ENCODE data around the gene MLH3. TPM values are rescaled to one million over a fixed set of nuclear protein-coding genes. Genes with fewer than 3 reads are reported as not detected.
A peak's percentile ranks its signal among the peaks of the same experiment; 100 is the strongest.

The MLH3 gene
- total RNA-seq, 4 donors from 2014 or later, result 26.4 to 48.1 (median 36.0) TPM

GRCh38 chr14:74980398-74980730, 70.9 kb downstream of the MLH3 start:
- WGBS, 2 donors, result 81 to 92% methylated on average over 4 of the region's 4 CpGs
- Histone ChIP-seq H3K36me3 (no peaks in the 10 kb centered on the region), H3K4me1 (peaks cover 0 to 66% (median 13%) of the 10 kb centered on the region in 4 donors), H3K27ac (peak overlapping the region in 2 of 4 donors; percentile 55 to 60), H3K9me3 (no peaks in the 10 kb centered on the region), H3K27me3 (no peaks in the 10 kb centered on the region), H3K4me3 (no peak overlapping the region)
- DNase-seq (ENCODE audit: low spot score in 2 of 2), result no peak
- TF ChIP-seq POLR2A (IDR thresholded peaks at IDR 0.05), result no peak
- TF ChIP-seq CTCF (IDR thresholded peaks at IDR 0.05), result no peak
- TF ChIP-seq EP300 (IDR thresholded peaks at IDR 0.05), result no peak

DNA sequence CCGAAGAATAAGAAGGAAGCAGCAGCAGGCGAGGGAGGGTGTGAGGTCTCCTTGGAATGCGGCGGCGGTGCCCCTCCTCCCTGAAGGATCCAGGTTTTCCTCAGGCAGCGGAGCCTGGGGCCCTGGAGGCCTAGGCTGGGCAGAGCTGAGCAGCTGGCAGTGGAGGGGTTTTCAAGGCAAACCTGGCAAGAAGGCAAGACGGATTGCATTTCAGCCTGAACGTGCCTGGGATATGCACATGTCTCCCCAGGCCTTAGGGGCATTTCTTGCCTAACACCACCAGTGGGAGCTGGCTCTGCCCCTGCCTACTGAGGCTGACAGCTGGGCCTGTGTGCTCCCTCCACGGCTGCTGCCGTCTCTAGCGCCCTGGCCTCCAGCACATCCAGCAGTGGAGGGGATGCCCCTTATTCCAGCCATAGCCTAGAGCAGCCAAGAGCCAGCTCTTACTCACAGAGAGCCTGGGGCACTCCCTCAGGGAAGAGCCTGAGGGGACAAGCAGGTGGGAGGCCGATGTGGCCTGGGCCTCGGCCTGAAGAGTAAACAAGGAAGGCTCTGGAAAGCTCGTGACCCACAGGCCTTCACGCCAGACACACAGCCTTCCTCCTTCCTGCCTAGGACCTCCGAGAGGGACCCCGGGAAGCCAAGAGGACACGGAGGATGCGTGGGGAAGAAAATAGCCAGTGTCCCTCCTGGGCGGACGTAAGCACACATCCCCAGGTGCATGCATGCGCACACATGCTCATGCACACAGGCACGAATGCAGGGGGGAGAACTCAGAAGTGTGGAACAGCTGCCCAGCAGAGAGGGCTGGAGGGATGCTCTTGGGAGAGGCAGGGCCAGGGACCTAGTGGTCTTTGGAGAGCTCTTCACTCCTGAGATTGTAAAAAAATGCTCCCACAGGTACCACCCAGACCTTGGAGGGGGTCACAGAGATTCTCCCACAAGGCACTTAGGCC, 71.5 kb downstream of the MLH3 start:
- WGBS, 2 donors, result 68 to 73% methylated on average over 21 to 23 of the region's 23 CpGs
- no peak for TF ChIP-seq CTCF (IDR thresholded peaks at IDR 0.05)
- TF ChIP-seq EP300 (IDR thresholded peaks at IDR 0.05), result no peak
- no peak for TF ChIP-seq POLR2A (IDR thresholded peaks at IDR 0.05)
- no peak for DNase-seq (ENCODE audit: low spot score in 2 of 2)
- H3K36me3 ChIP-seq, result no peaks in the 10 kb centered on the region
- peak overlapping the region in 2 of 4 donors; percentile 25 to 60 for H3K27ac ChIP-seq
- H3K4me1 ChIP-seq, result peaks cover 0 to 66% (median 10%) of the 10 kb centered on the region in 4 donors
- no peak overlapping the region for H3K4me3 ChIP-seq
- no peaks in the 10 kb centered on the region for H3K9me3 ChIP-seq
- no peaks in the 10 kb centered on the region for H3K27me3 ChIP-seq

GRCh38 chr14:74979029-74979428, 72.2 kb downstream of the MLH3 start:
- Histone ChIP-seq H3K4me1 (peaks cover 0 to 68% (median 13%) of the 10 kb centered on the region in 4 donors), H3K27me3 (no peaks in the 10 kb centered on the region), H3K27ac (peak overlapping the region in 1 of 4 donors; percentile 25), H3K4me3 (no peak overlapping the region), H3K9me3 (no peaks in the 10 kb centered on the region), H3K36me3 (no peaks in the 10 kb centered on the region)
- WGBS, 2 donors, result 68 to 76% methylated on average over 4 of the region's 4 CpGs
- DNase-seq (ENCODE audit: low spot score in 2 of 2), result no peak
- TF ChIP-seq POLR2A (IDR thresholded peaks at IDR 0.05), result no peak
- TF ChIP-seq CTCF (IDR thresholded peaks at IDR 0.05), result no peak
- no peak for TF ChIP-seq EP300 (IDR thresholded peaks at IDR 0.05)

GRCh38 chr14:74978416-74978947, 72.8 kb downstream of the MLH3 start:
- WGBS, 2 donors, result 70 to 75% methylated on average over 9 to 10 of the region's 11 CpGs
- Histone ChIP-seq H3K4me1 (peaks cover 0 to 73% (median 13%) of the 10 kb centered on the region in 4 donors), H3K27ac (no peak overlapping the region), H3K9me3 (no peaks in the 10 kb centered on the region), H3K27me3 (no peaks in the 10 kb centered on the region), H3K4me3 (no peak overlapping the region), H3K36me3 (no peaks in the 10 kb centered on the region)
- no peak for TF ChIP-seq CTCF (IDR thresholded peaks at IDR 0.05)
- no peak for TF ChIP-seq POLR2A (IDR thresholded peaks at IDR 0.05)
- TF ChIP-seq EP300 (IDR thresholded peaks at IDR 0.05), result no peak
- DNase-seq (ENCODE audit: low spot score in 2 of 2), result no peak

GRCh38 chr14:74977901-74978385, 73.3 kb downstream of the MLH3 start:
- DNase-seq (ENCODE audit: low spot score in 2 of 2), result no peak
- no peak for TF ChIP-seq POLR2A (IDR thresholded peaks at IDR 0.05)
- TF ChIP-seq EP300 (IDR thresholded peaks at IDR 0.05), result no peak
- no peak for TF ChIP-seq CTCF (IDR thresholded peaks at IDR 0.05)
- H3K9me3 ChIP-seq, result no peaks in the 10 kb centered on the region
- H3K27ac ChIP-seq, result no peak overlapping the region
- H3K27me3 ChIP-seq, result no peaks in the 10 kb centered on the region
- H3K36me3 ChIP-seq, result no peaks in the 10 kb centered on the region
- WGBS, 2 donors, result 55 to 57% methylated on average over 6 of the region's 6 CpGs
- H3K4me3 ChIP-seq, result no peak overlapping the region
- peaks cover 0 to 78% (median 16%) of the 10 kb centered on the region in 4 donors for H3K4me1 ChIP-seq

All from tibial nerve (tissue), 4 donors.